NCI-H748 (cell line): ENCODE results near the gene CNOT1.
A peak's percentile ranks its signal among the peaks of the same experiment; 100 is the strongest.

ENCODE experiments used
- DNase-seq: peaks from one replicate; lab custom pipeline; 2025; ENCODE audit not compliant: unreplicated experiment; lab: John Stamatoyannopoulos, UW

The CNOT1 gene

GRCh38 chr16:58518980-58519368 is 110.7 kb downstream of the CNOT1 start:
- DNase-seq = no peak

GRCh38 chr16:58518083-58518979 is 111.3 kb downstream of the CNOT1 start:
- DNase-seq = no peak

GRCh38 chr16:58516768-58517107 is 112.9 kb downstream of the CNOT1 start:
- no peak for DNase-seq

GRCh38 chr16:58515871-58516767 is 113.5 kb downstream of the CNOT1 start:
- DNase-seq = peak; percentile 61

- DNase-seq = peak; percentile 85
Observed at GRCh38 chr16:58515125-58515870, 114.3 kb downstream of the CNOT1 start, which contains the start of gene SETD6. Gene SETD6, plus strand, starts transcription at chr16:58515517. Its CDS starts 21 bp downstream, at chr16:58515538.

GRCh38 chr16:58513874-58514273 is 115.8 kb downstream of the CNOT1 start:
- no peak for DNase-seq

GRCh38 chr16:58511933-58512815 is 117.5 kb downstream of the CNOT1 start:
- peak; percentile 49 for DNase-seq

- DNase-seq = no peak
Observed at GRCh38 chr16:58510776-58511628, 118.6 kb downstream of the CNOT1 start.

- DNase-seq = no peak
Observed at GRCh38 chr16:58510097-58510775, 119.4 kb downstream of the CNOT1 start.

GRCh38 chr16:58509256-58510096 is 120.2 kb downstream of the CNOT1 start:
- DNase-seq = no peak

GRCh38 chr16:58508671-58509251 is 120.9 kb downstream of the CNOT1 start:
- DNase-seq = no peak

- DNase-seq = no peak
Observed at GRCh38 chr16:58507963-58508670, 121.5 kb downstream of the CNOT1 start.

GRCh38 chr16:58507195-58507962 is 122.2 kb downstream of the CNOT1 start:
- no peak for DNase-seq

GRCh38 chr16:58506241-58507194 is 123.1 kb downstream of the CNOT1 start:
- DNase-seq = no peak
